D721Med (cell line): ENCODE results near the gene SPATA18.

Source experiments
- DNase-seq: peaks from one replicate; pipeline ENCODE4 v3.0.0; 2011; ENCODE audit warnings: low spot score; ENCODE audit not compliant: insufficient read length
- FAIRE-seq: peaks from 2 replicates; lab custom pipeline; 2011; peaks lifted over from hg19 to GRCh38; lab: Jason Lieb, UNC
- TF ChIP-seq, protein P1 (sequence below): IDR thresholded peaks from 2 replicates; pipeline ENCODE4 v1.5.1; 2012; ENCODE audit warnings: mild to moderate bottlenecking, control low read depth; ENCODE audit not compliant: insufficient read depth; ENCODE audit errors: missing control alignments

SPATA18 gene

DNA sequence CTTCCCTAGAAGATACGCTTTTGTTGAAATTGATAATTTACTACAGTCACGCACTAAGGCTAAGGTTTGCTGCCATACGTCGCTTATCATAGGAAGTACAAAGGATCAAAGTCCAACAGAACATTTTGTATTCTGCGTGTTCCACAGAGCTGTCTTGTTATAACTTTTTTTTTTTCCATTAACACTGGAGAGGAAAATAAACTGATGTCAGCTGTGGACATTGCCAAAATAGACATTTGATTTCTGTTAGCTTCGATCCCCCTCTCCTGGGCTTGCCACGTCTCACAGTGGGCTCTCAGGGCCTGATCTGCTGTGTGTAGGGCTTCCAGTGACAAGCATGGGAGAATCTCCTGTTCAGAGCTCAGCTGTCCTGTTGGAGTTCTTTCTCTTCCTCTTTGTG, 93.3 kb downstream of the SPATA18 start:
- FAIRE-seq = no peak
- TF ChIP-seq, protein P1, sequence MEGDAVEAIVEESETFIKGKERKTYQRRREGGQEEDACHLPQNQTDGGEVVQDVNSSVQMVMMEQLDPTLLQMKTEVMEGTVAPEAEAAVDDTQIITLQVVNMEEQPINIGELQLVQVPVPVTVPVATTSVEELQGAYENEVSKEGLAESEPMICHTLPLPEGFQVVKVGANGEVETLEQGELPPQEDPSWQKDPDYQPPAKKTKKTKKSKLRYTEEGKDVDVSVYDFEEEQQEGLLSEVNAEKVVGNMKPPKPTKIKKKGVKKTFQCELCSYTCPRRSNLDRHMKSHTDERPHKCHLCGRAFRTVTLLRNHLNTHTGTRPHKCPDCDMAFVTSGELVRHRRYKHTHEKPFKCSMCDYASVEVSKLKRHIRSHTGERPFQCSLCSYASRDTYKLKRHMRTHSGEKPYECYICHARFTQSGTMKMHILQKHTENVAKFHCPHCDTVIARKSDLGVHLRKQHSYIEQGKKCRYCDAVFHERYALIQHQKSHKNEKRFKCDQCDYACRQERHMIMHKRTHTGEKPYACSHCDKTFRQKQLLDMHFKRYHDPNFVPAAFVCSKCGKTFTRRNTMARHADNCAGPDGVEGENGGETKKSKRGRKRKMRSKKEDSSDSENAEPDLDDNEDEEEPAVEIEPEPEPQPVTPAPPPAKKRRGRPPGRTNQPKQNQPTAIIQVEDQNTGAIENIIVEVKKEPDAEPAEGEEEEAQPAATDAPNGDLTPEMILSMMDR = no peak

More for the DNA sequence above, 93.3 kb downstream of the SPATA18 start:
- DNase-seq = no peak
